Left ventricle myocardium inferior (tissue), 1 donor: ENCODE measurements around the gene NCAM2. TPM values are rescaled to one million over a fixed set of nuclear protein-coding genes. Genes with fewer than 3 reads are reported as not detected.

Experiments
- DNase-seq: peaks from one replicate; pipeline ENCODE4 v3.0.0-alpha.2; 2020
- H3K27ac ChIP-seq: fragments of 200-600 bp; replicated peaks from 2 replicates; pipeline ENCODE4 v1.8.0; 2021
- H3K27me3 ChIP-seq: fragments of 200-600 bp; 2 replicates; pipeline ENCODE4 v1.8.0; 2021; ENCODE audit warnings: low read depth
- H3K36me3 ChIP-seq: fragments of 200-600 bp; 2 replicates; pipeline ENCODE4 v1.8.0; 2021
- H3K4me1 ChIP-seq: fragments of 200-600 bp; 2 replicates; pipeline ENCODE4 v1.8.0; 2021
- H3K4me3 ChIP-seq: fragments of 200-600 bp; 2 replicates; pipeline ENCODE4 v1.8.0; 2021; ENCODE audit warnings: mild to moderate bottlenecking, moderate library complexity
- H3K9me3 ChIP-seq: fragments of 200-600 bp; replicated peaks from 2 replicates; pipeline ENCODE4 v1.8.0; 2021
- intact Hi-C: fragments of 100-400 bp; cut with micrococcal nuclease; formaldehyde crosslinking; loops from one replicate; pipeline ENCODE4 v1.11.0; 2022
- total RNA-seq: library from RNA; stranded (reverse); fragmentation: NEBNext Ultra II Directional; extraction: Animal tissue kit (Norgen Biotek cat#: 25700); gene quantifications from one replicate; pipeline ENCODE4 v1.2.1, GENCODE V29; 2021
- TF ChIP-seq, protein P1 (sequence below): fragments of 200-600 bp; IDR thresholded peaks from 2 replicates; pipeline ENCODE4 v1.8.0; 2021; ENCODE audit warnings: antibody characterized with exemption, mild to moderate bottlenecking, borderline replicate concordance
- donor health status: DM: no; HTN: yes; CAD: no; lungs with severe emphysema.

NCAM2 gene
- total RNA-seq, 1 donor from 2014 or later = 4.4 TPM

- Histone ChIP-seq H3K27me3 (no peaks in the 10 kb centered on the region), H3K9me3 (peaks cover 23% of the 10 kb centered on the region), H3K27ac (no peak overlapping the region), H3K36me3 (no peaks in the 10 kb centered on the region), H3K4me3 (no peak overlapping the region), H3K4me1 (peaks cover 8% of the 10 kb centered on the region)
- intact Hi-C loops = no loop called here
- DNase-seq = no peak
- TF ChIP-seq, protein P1, sequence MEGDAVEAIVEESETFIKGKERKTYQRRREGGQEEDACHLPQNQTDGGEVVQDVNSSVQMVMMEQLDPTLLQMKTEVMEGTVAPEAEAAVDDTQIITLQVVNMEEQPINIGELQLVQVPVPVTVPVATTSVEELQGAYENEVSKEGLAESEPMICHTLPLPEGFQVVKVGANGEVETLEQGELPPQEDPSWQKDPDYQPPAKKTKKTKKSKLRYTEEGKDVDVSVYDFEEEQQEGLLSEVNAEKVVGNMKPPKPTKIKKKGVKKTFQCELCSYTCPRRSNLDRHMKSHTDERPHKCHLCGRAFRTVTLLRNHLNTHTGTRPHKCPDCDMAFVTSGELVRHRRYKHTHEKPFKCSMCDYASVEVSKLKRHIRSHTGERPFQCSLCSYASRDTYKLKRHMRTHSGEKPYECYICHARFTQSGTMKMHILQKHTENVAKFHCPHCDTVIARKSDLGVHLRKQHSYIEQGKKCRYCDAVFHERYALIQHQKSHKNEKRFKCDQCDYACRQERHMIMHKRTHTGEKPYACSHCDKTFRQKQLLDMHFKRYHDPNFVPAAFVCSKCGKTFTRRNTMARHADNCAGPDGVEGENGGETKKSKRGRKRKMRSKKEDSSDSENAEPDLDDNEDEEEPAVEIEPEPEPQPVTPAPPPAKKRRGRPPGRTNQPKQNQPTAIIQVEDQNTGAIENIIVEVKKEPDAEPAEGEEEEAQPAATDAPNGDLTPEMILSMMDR = peak; percentile 64
Observed at GRCh38 chr21:21163904-21164303, 165.7 kb downstream of the NCAM2 start.

- H3K36me3 ChIP-seq = no peaks in the 10 kb centered on the region
- no peaks in the 10 kb centered on the region for H3K27me3 ChIP-seq
- TF ChIP-seq, protein P1 = no peak
- no peak for DNase-seq
- H3K4me3 ChIP-seq = no peak overlapping the region
- H3K4me1 ChIP-seq = peaks cover 8% of the 10 kb centered on the region
- H3K9me3 ChIP-seq = peaks cover 23% of the 10 kb centered on the region
- peak overlapping the region; percentile 32 for H3K27ac ChIP-seq
- intact Hi-C loops = no loop called here
Observed at GRCh38 chr21:21165063-21165645, 166.9 kb downstream of the NCAM2 start.

DNA sequence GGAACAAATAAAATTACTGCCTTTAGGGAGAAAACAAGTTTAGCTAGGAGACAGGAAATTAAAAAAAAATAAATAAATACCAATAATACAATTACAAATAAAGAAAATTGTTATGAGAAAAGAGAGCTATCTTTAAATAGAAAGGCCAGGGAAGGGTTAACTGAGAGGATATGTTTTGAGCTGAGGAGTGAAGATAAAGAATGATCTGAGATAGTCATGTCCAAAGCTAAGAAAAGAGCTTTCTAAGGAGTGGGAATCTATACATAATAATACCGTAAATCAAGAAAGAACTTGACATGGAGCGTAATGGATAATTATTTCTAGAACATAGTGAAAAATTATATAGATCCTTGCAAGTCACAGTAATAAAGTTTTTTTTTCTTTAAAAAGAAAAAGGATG is 176.5 kb downstream of the NCAM2 start:
- Histone ChIP-seq H3K9me3 (no peaks in the 10 kb centered on the region), H3K27ac (no peak overlapping the region), H3K4me3 (no peak overlapping the region), H3K4me1 (no peaks in the 10 kb centered on the region), H3K27me3 (no peaks in the 10 kb centered on the region), H3K36me3 (no peaks in the 10 kb centered on the region)
- DNase-seq = no peak
- intact Hi-C loops = no loop called here
- TF ChIP-seq, protein P1 = no peak

GRCh38 chr21:21175798-21176334 is 177.7 kb downstream of the NCAM2 start:
- intact Hi-C loops = no loop called here
- H3K27me3 ChIP-seq = no peaks in the 10 kb centered on the region
- H3K36me3 ChIP-seq = no peaks in the 10 kb centered on the region
- no peak for DNase-seq
- TF ChIP-seq, protein P1 = no peak
- no peak overlapping the region for H3K27ac ChIP-seq
- no peaks in the 10 kb centered on the region for H3K9me3 ChIP-seq
- peak overlapping the region; percentile 33 for H3K4me3 ChIP-seq
- no peaks in the 10 kb centered on the region for H3K4me1 ChIP-seq

GRCh38 chr21:21177353-21177986 is 179.3 kb downstream of the NCAM2 start:
- no peaks in the 10 kb centered on the region for H3K9me3 ChIP-seq
- no peaks in the 10 kb centered on the region for H3K27me3 ChIP-seq
- intact Hi-C loops = no loop called here
- no peak overlapping the region for H3K27ac ChIP-seq
- no peak for DNase-seq
- H3K4me1 ChIP-seq = no peaks in the 10 kb centered on the region
- no peaks in the 10 kb centered on the region for H3K36me3 ChIP-seq
- H3K4me3 ChIP-seq = no peak overlapping the region
- TF ChIP-seq, protein P1 = no peak
